ENCODE measurements around the gene MYO15A.

GRCh38 chr17:18139498-18139897 is 30.9 kb downstream of the MYO15A start:
- TF ChIP-seq, protein P1, sequence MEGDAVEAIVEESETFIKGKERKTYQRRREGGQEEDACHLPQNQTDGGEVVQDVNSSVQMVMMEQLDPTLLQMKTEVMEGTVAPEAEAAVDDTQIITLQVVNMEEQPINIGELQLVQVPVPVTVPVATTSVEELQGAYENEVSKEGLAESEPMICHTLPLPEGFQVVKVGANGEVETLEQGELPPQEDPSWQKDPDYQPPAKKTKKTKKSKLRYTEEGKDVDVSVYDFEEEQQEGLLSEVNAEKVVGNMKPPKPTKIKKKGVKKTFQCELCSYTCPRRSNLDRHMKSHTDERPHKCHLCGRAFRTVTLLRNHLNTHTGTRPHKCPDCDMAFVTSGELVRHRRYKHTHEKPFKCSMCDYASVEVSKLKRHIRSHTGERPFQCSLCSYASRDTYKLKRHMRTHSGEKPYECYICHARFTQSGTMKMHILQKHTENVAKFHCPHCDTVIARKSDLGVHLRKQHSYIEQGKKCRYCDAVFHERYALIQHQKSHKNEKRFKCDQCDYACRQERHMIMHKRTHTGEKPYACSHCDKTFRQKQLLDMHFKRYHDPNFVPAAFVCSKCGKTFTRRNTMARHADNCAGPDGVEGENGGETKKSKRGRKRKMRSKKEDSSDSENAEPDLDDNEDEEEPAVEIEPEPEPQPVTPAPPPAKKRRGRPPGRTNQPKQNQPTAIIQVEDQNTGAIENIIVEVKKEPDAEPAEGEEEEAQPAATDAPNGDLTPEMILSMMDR (conservative IDR thresholded peaks at IDR 0.05 in 1 of 2, IDR thresholded peaks at IDR 0.05 in 1 of 2; ENCODE audit: low read depth in 1 of 2, low read length in 2 of 2) = no peak
- no peak for TF ChIP-seq EZH2 (IDR thresholded peaks at IDR 0.05; ENCODE audit: low read length, missing control alignments)
